SK-N-SH treated with all-trans-retinoic acid at 6 μM for 48 hours (cell line): Measurements from ENCODE around the gene UBFD1.

Source experiments
- ATAC-seq: fragments of 200-7000 bp; cut with Tn5 transposase; 3 replicates; pipeline ENCODE4 v1.9.1; 2020; ENCODE audit warnings: mild to moderate bottlenecking, moderate library complexity
- ARNTL ChIP-seq: fragments of 450-650 bp; formaldehyde crosslinking; IDR thresholded peaks from 2 replicates; pipeline ENCODE4 v1.5.0; 2020; ENCODE audit warnings: low read depth, mild to moderate bottlenecking, moderate library complexity, borderline replicate concordance
- BACH2 ChIP-seq: fragments of 250-450 bp; sonication (Bioruptor Pico); IDR thresholded peaks from 2 replicates; pipeline ENCODE4 v1.9.0; 2021; ENCODE audit warnings: mild to moderate bottlenecking, borderline replicate concordance
- CREB5 ChIP-seq: fragments of 250-450 bp; sonication (Bioruptor Pico); IDR thresholded peaks from 2 replicates; pipeline ENCODE4 v1.5.1; 2020; ENCODE audit warnings: low read depth, mild to moderate bottlenecking, moderate library complexity
- CSRNP3 ChIP-seq: fragments of 250-450 bp; sonication (Bioruptor Pico); IDR thresholded peaks from 2 replicates; pipeline ENCODE4 v1.5.1; 2021; ENCODE audit warnings: mild to moderate bottlenecking, moderate library complexity
- ESRRG ChIP-seq: fragments of 250-450 bp; sonication (Bioruptor Pico); IDR thresholded peaks from 2 replicates; pipeline ENCODE4 v1.6.1; 2021; ENCODE audit warnings: mild to moderate bottlenecking
- GLIS3 ChIP-seq: fragments of 250-450 bp; sonication (Bioruptor Pico); IDR thresholded peaks from 2 replicates; pipeline ENCODE4 v1.5.0; 2020; ENCODE audit warnings: mild to moderate bottlenecking, moderate library complexity
- ISL1 ChIP-seq: fragments of 250-450 bp; sonication (Bioruptor Pico); IDR thresholded peaks from 2 replicates; pipeline ENCODE4 v2.1.2; 2022; ENCODE audit warnings: mild to moderate bottlenecking, moderate library complexity
- PATZ1 ChIP-seq: fragments of 250-450 bp; sonication (Bioruptor Pico); IDR thresholded peaks from 2 replicates; pipeline ENCODE4 v1.8.0; 2020; ENCODE audit warnings: mild to moderate bottlenecking, moderate library complexity, borderline replicate concordance
- POU6F1 ChIP-seq: fragments of 250-450 bp; sonication (Bioruptor Pico); IDR thresholded peaks from 2 replicates; pipeline ENCODE4 v1.8.0; 2021; ENCODE audit warnings: low read depth, mild to moderate bottlenecking, moderate library complexity, borderline replicate concordance
- PPARA ChIP-seq: fragments of 250-450 bp; sonication (Bioruptor Pico); IDR thresholded peaks from 2 replicates; pipeline ENCODE4 v1.5.0; 2020; ENCODE audit warnings: mild to moderate bottlenecking, borderline replicate concordance
- RARB ChIP-seq: fragments of 250-450 bp; sonication (Bioruptor Pico); IDR thresholded peaks from 2 replicates; pipeline ENCODE4 v1.8.0; 2021; ENCODE audit warnings: mild to moderate bottlenecking, moderate library complexity
- SNAI2 ChIP-seq: fragments of 250-450 bp; sonication (Bioruptor Pico); IDR thresholded peaks from 2 replicates; pipeline ENCODE4 v1.5.0; 2020; ENCODE audit warnings: mild to moderate bottlenecking, moderate library complexity
- TCF4 ChIP-seq: fragments of 250-450 bp; sonication (Bioruptor Pico); IDR thresholded peaks from 2 replicates; pipeline ENCODE4 v1.8.0; 2021; ENCODE audit warnings: mild to moderate bottlenecking, moderate library complexity, borderline replicate concordance
- TOX ChIP-seq: fragments of 250-450 bp; sonication (Bioruptor Pico); IDR thresholded peaks from 2 replicates; pipeline ENCODE4 v1.8.0; 2021; ENCODE audit warnings: mild to moderate bottlenecking, moderate library complexity, borderline replicate concordance
- TSHZ2 ChIP-seq: fragments of 250-450 bp; sonication (Bioruptor Pico); IDR thresholded peaks from 2 replicates; pipeline ENCODE4 v1.5.0; 2020; ENCODE audit warnings: mild to moderate bottlenecking, moderate library complexity
- ZC3H10 ChIP-seq: fragments of 250-450 bp; sonication (Bioruptor Pico); IDR thresholded peaks from 2 replicates; pipeline ENCODE4 v1.5.1; 2021; ENCODE audit warnings: mild to moderate bottlenecking, moderate library complexity
- ZFP30 ChIP-seq: fragments of 450-650 bp; formaldehyde crosslinking; IDR thresholded peaks from 2 replicates; pipeline ENCODE4 v1.5.0; 2022; ENCODE audit warnings: mild to moderate bottlenecking, moderate library complexity
- ZNF565 ChIP-seq: fragments of 450-650 bp; formaldehyde crosslinking; conservative IDR thresholded peaks from 2 replicates; pipeline ENCODE4 v1.5.0; 2020; ENCODE audit warnings: low read depth, mild to moderate bottlenecking, moderate library complexity
- ZNF70 ChIP-seq: fragments of 450-650 bp; formaldehyde crosslinking; IDR thresholded peaks from 2 replicates; pipeline ENCODE4 v1.5.0; 2020; ENCODE audit warnings: mild to moderate bottlenecking, moderate library complexity
- ZNF8 ChIP-seq: fragments of 450-650 bp; formaldehyde crosslinking; IDR thresholded peaks from 2 replicates; pipeline ENCODE4 v1.5.0; 2020; ENCODE audit warnings: mild to moderate bottlenecking, moderate library complexity

UBFD1 gene

GRCh38 chr16:23516366-23517137 lies 41.0 kb upstream of the UBFD1 start:
- no peak for ATAC-seq
- no peak for TF ChIP-seq ARNTL (CRISPR knock-in tag)
- TF ChIP-seq ISL1 (CRISPR knock-in tag), result no peak
- TF ChIP-seq GLIS3 (CRISPR knock-in tag), result no peak
- no peak for TF ChIP-seq ZFP30

- no peak; the same call in 2 of the 3 replicates for ATAC-seq
- no peak for TF ChIP-seq CSRNP3
- TF ChIP-seq ZFP30, result no peak
- no peak for TF ChIP-seq GLIS3 (CRISPR knock-in tag)
- no peak for TF ChIP-seq SNAI2 (CRISPR knock-in tag)
- TF ChIP-seq TSHZ2 (CRISPR knock-in tag), result no peak
- no peak for TF ChIP-seq TCF4 (CRISPR knock-in tag)
- no peak for TF ChIP-seq RARB
- no peak for TF ChIP-seq ZNF70 (CRISPR knock-in tag)
- TF ChIP-seq CREB5 (CRISPR knock-in tag), result no peak
- TF ChIP-seq ZNF565 (CRISPR knock-in tag), result no peak
- TF ChIP-seq ZNF8 (CRISPR knock-in tag), result no peak
- TF ChIP-seq TOX (CRISPR knock-in tag), result no peak
- no peak for TF ChIP-seq POU6F1 (CRISPR knock-in tag)
- no peak for TF ChIP-seq ARNTL (CRISPR knock-in tag)
- no peak for TF ChIP-seq PATZ1
- TF ChIP-seq ISL1 (CRISPR knock-in tag), result no peak
- no peak for TF ChIP-seq PPARA
- TF ChIP-seq ZC3H10 (CRISPR knock-in tag), result no peak
- no peak for TF ChIP-seq BACH2 (CRISPR knock-in tag)
- no peak for TF ChIP-seq ESRRG
These were observed 39.1 kb upstream of the UBFD1 start for GRCh38 chr16:23518435-23518891.

- TF ChIP-seq GLIS3 (CRISPR knock-in tag) (no peak), BACH2 (CRISPR knock-in tag) (no peak), ISL1 (CRISPR knock-in tag) (no peak), PATZ1 (no peak)
- 0 out of 3 replicates have a peak, but pooled peaks have one; percentile 21 for ATAC-seq
These were observed 38.2 kb upstream of the UBFD1 start for GRCh38 chr16:23519282-23519681.
